ENCODE measurements around the gene ADGRD1.

Gene ADGRD1

DNA sequence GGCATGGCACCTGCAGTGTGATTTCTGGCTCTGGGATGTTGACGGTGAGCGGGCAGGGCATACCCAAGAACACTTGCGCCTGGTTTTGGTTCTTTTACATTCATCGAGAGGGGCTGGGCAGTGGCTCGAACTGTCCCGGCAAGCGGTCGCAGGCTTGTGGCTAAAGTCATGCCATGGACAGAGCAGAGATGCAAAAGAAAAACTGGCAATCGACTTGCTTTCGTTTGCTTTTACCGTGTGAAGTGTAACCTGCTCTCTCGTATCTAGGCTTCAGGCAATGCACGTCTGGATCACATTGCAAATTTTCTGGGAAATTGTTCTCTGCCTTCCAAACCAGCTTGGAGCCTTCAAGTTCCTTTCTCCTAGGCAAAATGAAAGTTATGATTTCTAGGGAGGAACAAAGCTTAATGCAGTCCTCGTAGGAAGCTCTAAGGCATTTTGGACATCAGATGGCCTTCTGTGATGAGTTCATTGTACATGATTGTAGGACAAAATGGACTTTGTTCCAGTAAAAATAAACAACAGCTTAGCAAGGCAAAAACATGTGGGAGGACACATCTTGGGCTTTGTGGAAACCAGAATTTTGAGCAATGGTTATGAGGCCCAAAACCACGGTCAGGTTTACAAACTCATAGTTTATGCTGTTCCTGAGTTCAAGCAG lies 18.3 kb downstream of the ADGRD1 start:
- 88% methylated on average over 15 of the region's 15 CpGs for WGBS
- Histone ChIP-seq H3K4ac (ENCODE audit: low read depth in 1 of 2, low read length in 2 of 2) (no peak overlapping the region), H2BK5ac (ENCODE audit: low read depth, low read length, poor library complexity, severe bottlenecking) (no peak overlapping the region), H3K18ac (ENCODE audit: low read depth in 1 of 2, low read length in 2 of 2) (no peak overlapping the region), H2BK15ac (ENCODE audit: low read depth, poor library complexity, severe bottlenecking) (no peak overlapping the region), H3K9ac (ENCODE audit: low read length) (no peak overlapping the region), H3K9me3 (ENCODE audit: control insufficient read depth, low read length) (no peaks in the 10 kb centered on the region), H2BK12ac (ENCODE audit: low read length in 2 of 2) (no peak overlapping the region), H3K14ac (ENCODE audit: low read length in 2 of 2) (no peak overlapping the region), H3K27me3 (ENCODE audit: control insufficient read depth in 1 of 2, insufficient read depth in 1 of 2, low read length in 2 of 2) (no peaks in the 10 kb centered on the region), H3K4me3 (ENCODE audit: insufficient read depth in 1 of 2, low read depth in 1 of 2, low read length in 2 of 2) (no peak overlapping the region), H2AK5ac (ENCODE audit: low read length, severe bottlenecking) (no peak overlapping the region), H3K27ac (ENCODE audit: low read length, poor library complexity, severe bottlenecking) (no peak overlapping the region), H3K4me1 (ENCODE audit: control insufficient read depth, insufficient read depth, low read depth, low read length) (no peaks in the 10 kb centered on the region), H4K91ac (ENCODE audit: low read length) (no peak overlapping the region), H3K4me2 (ENCODE audit: low read length, poor library complexity, severe bottlenecking) (no peak overlapping the region), H4K8ac (ENCODE audit: low read length) (no peak overlapping the region), H3K79me1 (replicated peaks; ENCODE audit: low read length, poor library complexity, severe bottlenecking) (no peaks in the 10 kb centered on the region), H3K23ac (ENCODE audit: low read length in 2 of 2) (no peak overlapping the region), H3K36me3 (ENCODE audit: control insufficient read depth in 1 of 2, insufficient read depth in 2 of 2, low read depth in 1 of 2, low read length in 2 of 2) (no peaks in the 10 kb centered on the region), H2BK120ac (ENCODE audit: low read depth, low read length) (no peak overlapping the region), H2AFZ (ENCODE audit: low read depth, low read length) (no peak overlapping the region)
- DNase-seq = no peak

DNA sequence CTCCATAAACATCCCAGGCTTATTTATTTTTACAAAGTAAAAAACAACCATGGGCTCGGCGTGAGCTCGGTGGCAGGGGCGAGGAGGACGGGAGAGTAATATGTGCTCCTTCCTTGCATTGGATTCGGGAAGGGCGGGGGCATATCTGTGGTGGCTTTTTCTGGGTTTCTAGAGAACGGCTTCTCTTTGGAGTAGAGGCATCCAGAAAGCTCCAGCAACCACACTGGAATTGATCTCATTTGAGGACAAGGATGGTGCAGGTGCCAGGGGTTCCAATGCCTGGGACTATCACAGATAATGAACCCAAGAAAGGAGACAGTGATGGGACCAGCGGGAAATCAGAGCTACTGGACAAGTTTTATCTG lies 18.9 kb downstream of the ADGRD1 start:
- H3K4me1 ChIP-seq (ENCODE audit: control insufficient read depth, insufficient read depth, low read depth, low read length) = no peaks in the 10 kb centered on the region
- H2AK5ac ChIP-seq (ENCODE audit: low read length, severe bottlenecking) = no peak overlapping the region
- H3K9ac ChIP-seq (ENCODE audit: low read length) = no peak overlapping the region
- no peaks in the 10 kb centered on the region for H3K27me3 ChIP-seq (ENCODE audit: control insufficient read depth in 1 of 2, insufficient read depth in 1 of 2, low read length in 2 of 2)
- H3K27ac ChIP-seq (ENCODE audit: low read length, poor library complexity, severe bottlenecking) = no peak overlapping the region
- no peaks in the 10 kb centered on the region for H3K36me3 ChIP-seq (ENCODE audit: control insufficient read depth in 1 of 2, insufficient read depth in 2 of 2, low read depth in 1 of 2, low read length in 2 of 2)
- no peak overlapping the region for H3K4ac ChIP-seq (ENCODE audit: low read depth in 1 of 2, low read length in 2 of 2)
- H3K79me1 ChIP-seq (replicated peaks; ENCODE audit: low read length, poor library complexity, severe bottlenecking) = no peaks in the 10 kb centered on the region
- H2BK15ac ChIP-seq (ENCODE audit: low read depth, poor library complexity, severe bottlenecking) = no peak overlapping the region
- no peak overlapping the region for H3K14ac ChIP-seq (ENCODE audit: low read length in 2 of 2)
- no peak overlapping the region for H3K23ac ChIP-seq (ENCODE audit: low read length in 2 of 2)
- DNase-seq = no peak
- no peak overlapping the region for H2BK120ac ChIP-seq (ENCODE audit: low read depth, low read length)
- 82% methylated on average over 9 of the region's 9 CpGs for WGBS
- H2BK12ac ChIP-seq (ENCODE audit: low read length in 2 of 2) = no peak overlapping the region
- no peak overlapping the region for H3K18ac ChIP-seq (ENCODE audit: low read depth in 1 of 2, low read length in 2 of 2)
- H4K91ac ChIP-seq (ENCODE audit: low read length) = no peak overlapping the region
- no peaks in the 10 kb centered on the region for H3K9me3 ChIP-seq (ENCODE audit: control insufficient read depth, low read length)
- no peak overlapping the region for H4K8ac ChIP-seq (ENCODE audit: low read length)
- no peak overlapping the region for H3K4me2 ChIP-seq (ENCODE audit: low read length, poor library complexity, severe bottlenecking)
- H2BK5ac ChIP-seq (ENCODE audit: low read depth, low read length, poor library complexity, severe bottlenecking) = no peak overlapping the region
- no peak overlapping the region for H2AFZ ChIP-seq (ENCODE audit: low read depth, low read length)
- no peak overlapping the region for H3K4me3 ChIP-seq (ENCODE audit: insufficient read depth in 1 of 2, low read depth in 1 of 2, low read length in 2 of 2)

DNA sequence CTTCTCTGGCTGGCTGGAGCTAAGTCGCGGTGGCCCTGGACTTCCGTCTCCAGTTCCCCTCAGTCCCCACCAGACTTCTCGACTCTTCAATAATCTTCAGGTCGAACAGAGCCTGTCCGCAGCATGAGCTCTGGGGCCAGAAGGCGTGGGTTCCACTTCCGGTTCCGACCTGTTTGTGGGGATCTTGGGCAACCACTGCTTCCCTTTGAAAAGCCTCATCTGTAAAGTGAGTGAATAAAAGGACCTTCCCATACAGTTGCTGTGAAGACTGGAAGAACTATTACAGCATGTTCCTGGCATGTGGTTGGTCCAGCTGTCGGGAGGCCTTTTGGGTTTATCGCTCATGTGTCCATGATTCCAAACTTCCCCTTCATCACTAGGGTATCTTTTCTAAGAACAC lies 19.4 kb downstream of the ADGRD1 start:
- no peak overlapping the region for H2BK120ac ChIP-seq (ENCODE audit: low read depth, low read length)
- H3K36me3 ChIP-seq (ENCODE audit: control insufficient read depth in 1 of 2, insufficient read depth in 2 of 2, low read depth in 1 of 2, low read length in 2 of 2) = no peaks in the 10 kb centered on the region
- no peak overlapping the region for H2BK15ac ChIP-seq (ENCODE audit: low read depth, poor library complexity, severe bottlenecking)
- WGBS = 93% methylated on average over 11 of the region's 11 CpGs
- H3K9ac ChIP-seq (ENCODE audit: low read length) = no peak overlapping the region
- H3K23ac ChIP-seq (ENCODE audit: low read length in 2 of 2) = no peak overlapping the region
- H2AFZ ChIP-seq (ENCODE audit: low read depth, low read length) = no peak overlapping the region
- no peak overlapping the region for H4K8ac ChIP-seq (ENCODE audit: low read length)
- no peak overlapping the region for H2BK12ac ChIP-seq (ENCODE audit: low read length in 2 of 2)
- H4K91ac ChIP-seq (ENCODE audit: low read length) = no peak overlapping the region
- no peak overlapping the region for H3K4me3 ChIP-seq (ENCODE audit: insufficient read depth in 1 of 2, low read depth in 1 of 2, low read length in 2 of 2)
- H3K14ac ChIP-seq (ENCODE audit: low read length in 2 of 2) = no peak overlapping the region
- H2AK5ac ChIP-seq (ENCODE audit: low read length, severe bottlenecking) = no peak overlapping the region
- H3K79me1 ChIP-seq (replicated peaks; ENCODE audit: low read length, poor library complexity, severe bottlenecking) = no peaks in the 10 kb centered on the region
- H3K18ac ChIP-seq (ENCODE audit: low read depth in 1 of 2, low read length in 2 of 2) = no peak overlapping the region
- H2BK5ac ChIP-seq (ENCODE audit: low read depth, low read length, poor library complexity, severe bottlenecking) = no peak overlapping the region
- no peaks in the 10 kb centered on the region for H3K4me1 ChIP-seq (ENCODE audit: control insufficient read depth, insufficient read depth, low read depth, low read length)
- H3K27me3 ChIP-seq (ENCODE audit: control insufficient read depth in 1 of 2, insufficient read depth in 1 of 2, low read length in 2 of 2) = no peaks in the 10 kb centered on the region
- H3K4me2 ChIP-seq (ENCODE audit: low read length, poor library complexity, severe bottlenecking) = no peak overlapping the region
- no peak overlapping the region for H3K4ac ChIP-seq (ENCODE audit: low read depth in 1 of 2, low read length in 2 of 2)
- DNase-seq = no peak
- no peaks in the 10 kb centered on the region for H3K9me3 ChIP-seq (ENCODE audit: control insufficient read depth, low read length)
- H3K27ac ChIP-seq (ENCODE audit: low read length, poor library complexity, severe bottlenecking) = no peak overlapping the region

DNA sequence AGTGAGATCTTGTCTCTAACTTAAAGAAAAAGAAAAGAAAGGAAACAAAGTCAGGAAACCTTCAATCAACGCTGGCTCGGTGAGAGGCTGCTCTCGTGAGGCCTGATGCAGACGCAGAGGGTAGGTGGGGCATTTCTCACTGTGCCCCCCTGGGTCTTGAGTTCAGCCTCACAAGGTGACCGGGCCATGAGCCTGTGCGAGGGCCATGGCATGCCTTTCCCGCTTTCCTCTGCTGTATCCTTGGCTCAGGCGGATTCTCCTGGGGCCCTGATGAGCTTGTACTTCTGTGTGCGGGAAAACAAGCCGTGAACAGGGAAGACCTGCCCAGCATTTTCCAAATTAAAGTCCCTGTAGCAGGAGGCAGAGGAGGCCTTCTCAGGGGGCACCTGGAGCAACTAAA lies 20.2 kb downstream of the ADGRD1 start:
- Histone ChIP-seq H3K18ac (ENCODE audit: low read depth in 1 of 2, low read length in 2 of 2) (no peak overlapping the region), H3K27me3 (ENCODE audit: control insufficient read depth in 1 of 2, insufficient read depth in 1 of 2, low read length in 2 of 2) (no peaks in the 10 kb centered on the region), H2BK12ac (ENCODE audit: low read length in 2 of 2) (no peak overlapping the region), H3K4me2 (ENCODE audit: low read length, poor library complexity, severe bottlenecking) (no peak overlapping the region), H3K4me3 (ENCODE audit: insufficient read depth in 1 of 2, low read depth in 1 of 2, low read length in 2 of 2) (no peak overlapping the region), H2AK5ac (ENCODE audit: low read length, severe bottlenecking) (no peak overlapping the region), H4K91ac (ENCODE audit: low read length) (no peak overlapping the region), H3K4me1 (ENCODE audit: control insufficient read depth, insufficient read depth, low read depth, low read length) (no peaks in the 10 kb centered on the region), H3K14ac (ENCODE audit: low read length in 2 of 2) (no peak overlapping the region), H3K23ac (ENCODE audit: low read length in 2 of 2) (no peak overlapping the region), H2BK120ac (ENCODE audit: low read depth, low read length) (no peak overlapping the region), H2AFZ (ENCODE audit: low read depth, low read length) (no peak overlapping the region), H3K4ac (ENCODE audit: low read depth in 1 of 2, low read length in 2 of 2) (no peak overlapping the region), H3K9ac (ENCODE audit: low read length) (no peak overlapping the region), H4K8ac (ENCODE audit: low read length) (no peak overlapping the region), H3K36me3 (ENCODE audit: control insufficient read depth in 1 of 2, insufficient read depth in 2 of 2, low read depth in 1 of 2, low read length in 2 of 2) (no peaks in the 10 kb centered on the region), H2BK5ac (ENCODE audit: low read depth, low read length, poor library complexity, severe bottlenecking) (no peak overlapping the region), H2BK15ac (ENCODE audit: low read depth, poor library complexity, severe bottlenecking) (no peak overlapping the region), H3K9me3 (ENCODE audit: control insufficient read depth, low read length) (no peaks in the 10 kb centered on the region), H3K27ac (ENCODE audit: low read length, poor library complexity, severe bottlenecking) (no peak overlapping the region), H3K79me1 (replicated peaks; ENCODE audit: low read length, poor library complexity, severe bottlenecking) (no peaks in the 10 kb centered on the region)
- DNase-seq = no peak
- 90% methylated on average over 10 of the region's 10 CpGs for WGBS
